Fibroblast of lung (primary cell): ENCODE results near the gene KIAA0040.

Experiments
- EZH2 ChIP-seq: IDR thresholded peaks from 2 replicates; pipeline ENCODE4 v1.5.1; 2012; ENCODE audit warnings: low read length, control low read depth, mild to moderate bottlenecking; ENCODE audit errors: missing control alignments
- TF ChIP-seq, protein P1 (sequence below), 2 donors: IDR thresholded peaks in 1 of 2; conservative IDR thresholded peaks in 1 of 2; 1 replicate in 1 of 2; 2 replicates in 1 of 2; pipeline ENCODE4 v1.5.1; 2011 to 2012; ENCODE audit warnings: low read length in 2 of 2, control low read depth in 1 of 2, inconsistent platforms in 1 of 2, low read depth in 1 of 2, mild to moderate bottlenecking in 1 of 2

DNA sequence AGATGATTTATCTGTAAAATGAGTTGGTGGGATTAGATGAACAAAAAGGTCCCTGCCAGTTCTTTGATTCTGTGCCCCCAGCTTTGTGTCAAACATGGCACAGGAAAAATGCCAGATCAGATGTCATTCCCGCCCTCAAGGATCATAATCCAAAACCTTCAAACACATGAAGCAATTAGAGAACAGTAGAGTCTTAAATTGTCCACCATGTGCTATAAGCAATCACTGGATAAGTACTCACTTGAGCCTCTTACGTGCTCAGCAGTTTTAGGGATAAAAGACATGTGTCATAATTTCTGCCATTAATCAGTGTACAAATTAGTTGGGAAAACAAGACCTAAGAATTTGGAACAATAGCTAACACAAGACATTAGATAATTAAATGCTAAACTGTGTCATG lies 15.4 kb upstream of the KIAA0040 start:
- TF ChIP-seq, protein P1, sequence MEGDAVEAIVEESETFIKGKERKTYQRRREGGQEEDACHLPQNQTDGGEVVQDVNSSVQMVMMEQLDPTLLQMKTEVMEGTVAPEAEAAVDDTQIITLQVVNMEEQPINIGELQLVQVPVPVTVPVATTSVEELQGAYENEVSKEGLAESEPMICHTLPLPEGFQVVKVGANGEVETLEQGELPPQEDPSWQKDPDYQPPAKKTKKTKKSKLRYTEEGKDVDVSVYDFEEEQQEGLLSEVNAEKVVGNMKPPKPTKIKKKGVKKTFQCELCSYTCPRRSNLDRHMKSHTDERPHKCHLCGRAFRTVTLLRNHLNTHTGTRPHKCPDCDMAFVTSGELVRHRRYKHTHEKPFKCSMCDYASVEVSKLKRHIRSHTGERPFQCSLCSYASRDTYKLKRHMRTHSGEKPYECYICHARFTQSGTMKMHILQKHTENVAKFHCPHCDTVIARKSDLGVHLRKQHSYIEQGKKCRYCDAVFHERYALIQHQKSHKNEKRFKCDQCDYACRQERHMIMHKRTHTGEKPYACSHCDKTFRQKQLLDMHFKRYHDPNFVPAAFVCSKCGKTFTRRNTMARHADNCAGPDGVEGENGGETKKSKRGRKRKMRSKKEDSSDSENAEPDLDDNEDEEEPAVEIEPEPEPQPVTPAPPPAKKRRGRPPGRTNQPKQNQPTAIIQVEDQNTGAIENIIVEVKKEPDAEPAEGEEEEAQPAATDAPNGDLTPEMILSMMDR (conservative IDR thresholded peaks at IDR 0.05 in 1 of 2, IDR thresholded peaks at IDR 0.05 in 1 of 2; ENCODE audit: low read depth in 1 of 2, low read length in 2 of 2) = no peak
- TF ChIP-seq EZH2 = no peak
